Sciatic nerve (tissue), 2 donors: ENCODE data around the gene SPG7. TPM values are rescaled to one million over a fixed set of nuclear protein-coding genes. Genes with fewer than 3 reads are reported as not detected.

Source experiments
- ATAC-seq: fragments of 200-7000 bp; cut with Tn5 transposase; one replicate; pipeline ENCODE4 v1.9.1; 2020; ENCODE audit warnings: mild to moderate bottlenecking, moderate library complexity
- DNase-seq: peaks from one replicate; pipeline ENCODE4 v3.0.0-alpha.2; 2020; ENCODE audit warnings: low spot score
- intact Hi-C: fragments of 100-400 bp; cut with DNase I; formaldehyde crosslinking; loops from one replicate; pipeline ENCODE4 v1.14.2; 2022
- total RNA-seq: library from RNA; stranded (reverse); fragmentation: NEBNext Ultra II Directional; extraction: Animal tissue kit (Norgen Biotek cat#: 25700); gene quantifications from one replicate; pipeline ENCODE4 v1.2.1, GENCODE V29; 2021
- donor health status: DM: no; HTN: no; CAD: no.
- donor health status: DM: no; HTN: no; CAD: no.

SPG7 gene
- total RNA-seq, 1 donor from 2014 or later: 104 TPM

- ATAC-seq (no peak), DNase-seq (no peak)
- intact Hi-C loops: no loop called here
Measured at GRCh38 chr16:89538286-89538685, 30.1 kb downstream of the SPG7 start.

GRCh38 chr16:89540557-89540956 is 32.4 kb downstream of the SPG7 start:
- DNase-seq: no peak
- ATAC-seq: no peak
- intact Hi-C loops: no loop called here

DNA sequence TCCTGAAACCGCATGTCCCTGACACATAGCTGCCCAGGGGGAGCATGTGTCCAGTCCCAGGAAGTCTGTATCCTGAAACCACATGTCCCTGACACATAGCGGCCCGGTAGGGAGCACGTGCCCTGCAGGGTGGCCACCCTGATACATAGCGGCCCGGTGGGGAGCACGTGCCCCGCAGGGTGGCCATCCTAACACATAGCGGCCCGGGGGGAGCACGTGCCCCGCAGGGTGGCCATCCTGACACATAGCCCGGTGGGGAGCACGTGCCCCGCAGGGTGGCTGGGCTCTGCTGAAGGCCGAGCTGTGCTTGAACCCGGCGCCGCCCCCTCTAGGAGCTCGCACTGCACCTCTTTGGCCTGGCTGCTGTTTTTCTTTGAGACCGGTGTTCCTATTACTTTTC is 33.6 kb downstream of the SPG7 start:
- intact Hi-C loops: no loop called here
- no peak for DNase-seq
- ATAC-seq: no peak

GRCh38 chr16:89544113-89544512 is 35.9 kb downstream of the SPG7 start:
- no peak for ATAC-seq
- intact Hi-C loops: no loop called here
- no peak for DNase-seq

DNA sequence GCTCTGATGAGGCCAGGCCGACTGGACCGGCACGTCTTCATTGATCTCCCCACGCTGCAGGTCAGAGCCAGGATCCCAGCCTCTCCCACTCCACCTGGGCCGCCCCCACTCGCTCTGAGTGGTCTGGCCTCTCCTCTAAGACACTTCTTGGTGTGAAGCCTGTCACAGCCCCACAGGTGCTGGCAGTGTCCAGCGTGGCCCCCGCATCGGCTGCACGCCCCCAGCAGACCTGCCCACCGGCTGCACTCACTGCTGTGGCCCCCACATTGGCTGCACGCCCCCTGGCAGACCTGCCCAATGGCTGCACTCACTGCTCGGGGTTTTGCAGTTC is 36.5 kb downstream of the SPG7 start:
- DNase-seq (no peak), ATAC-seq (no peak)
- intact Hi-C loops: no loop called here

DNA sequence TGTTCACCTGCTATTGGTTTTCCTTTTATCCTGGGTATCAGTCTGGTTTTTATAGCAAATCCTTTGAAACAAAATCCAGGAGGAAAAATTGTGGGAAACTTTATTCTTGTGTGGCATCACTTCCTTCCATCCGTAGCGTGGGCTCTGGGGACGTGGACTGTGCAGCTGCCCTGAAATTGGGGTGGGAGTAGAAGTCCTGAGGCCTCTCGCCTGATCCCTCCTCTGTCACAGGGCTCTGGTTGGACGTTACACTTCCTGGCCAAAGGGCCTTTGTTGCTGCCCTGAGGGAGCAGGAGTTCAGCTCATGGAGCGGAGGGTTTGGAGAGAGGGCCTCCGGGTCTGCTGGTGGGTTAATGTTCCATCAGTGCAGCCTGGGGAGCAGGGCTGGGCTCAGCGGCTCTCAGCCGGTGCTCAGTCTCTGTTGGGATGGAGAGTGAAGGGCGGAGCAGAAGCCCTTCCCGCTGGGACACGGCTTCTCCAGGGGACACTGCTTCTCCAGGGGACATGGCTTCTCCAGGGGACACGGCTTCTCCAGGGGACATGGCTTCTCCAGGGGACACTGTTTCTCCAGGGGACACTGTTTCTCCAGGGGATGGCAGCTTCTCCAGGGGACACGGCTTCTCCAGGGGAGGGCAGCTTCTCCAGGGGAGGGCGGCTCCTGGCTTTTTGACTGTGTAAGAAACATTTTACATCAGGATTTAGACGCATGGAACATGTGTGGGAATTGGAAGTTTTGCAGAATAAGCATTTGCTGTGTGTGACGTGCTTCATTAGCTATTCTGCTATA is 37.0 kb downstream of the SPG7 start:
- ATAC-seq (no peak), DNase-seq (no peak)
- intact Hi-C loops: no loop called here

DNA sequence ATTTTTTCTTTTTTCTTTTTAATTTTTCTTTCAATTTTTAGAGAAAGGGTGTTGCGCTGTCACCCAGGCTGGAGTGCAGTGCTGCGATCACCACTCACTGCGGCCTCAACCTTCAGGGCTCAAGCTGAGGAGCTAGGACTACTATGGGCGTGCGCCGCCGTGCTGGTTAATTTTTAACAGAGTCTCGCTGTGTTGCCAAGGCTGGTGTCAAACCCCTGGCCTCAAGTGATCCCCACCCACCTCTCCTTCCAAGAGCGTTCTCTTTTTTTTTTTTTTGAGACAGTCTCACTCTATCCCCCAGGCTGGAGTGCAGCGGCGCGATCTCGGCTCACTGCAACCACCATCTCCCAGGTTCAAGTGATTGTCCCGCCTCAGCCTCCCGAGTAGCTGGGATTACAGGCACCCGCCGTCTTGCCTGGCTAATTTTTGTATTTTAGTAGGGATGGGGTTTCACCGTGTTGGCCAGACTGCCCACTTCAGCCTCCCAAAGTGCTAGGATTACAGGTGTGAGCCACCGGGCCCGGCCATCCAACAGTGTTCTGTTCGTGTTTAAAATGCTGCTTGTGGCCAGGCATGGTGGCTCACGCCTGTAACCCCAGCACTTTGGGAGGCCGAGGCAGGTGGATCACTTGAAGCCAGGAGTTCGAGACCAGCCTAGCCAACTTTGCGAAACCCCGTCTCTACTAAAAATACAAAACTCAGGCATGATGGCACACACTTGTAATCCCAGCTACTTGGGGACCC is 37.8 kb downstream of the SPG7 start:
- DNase-seq (no peak), ATAC-seq (no peak)
- intact Hi-C loops: no loop called here

DNA sequence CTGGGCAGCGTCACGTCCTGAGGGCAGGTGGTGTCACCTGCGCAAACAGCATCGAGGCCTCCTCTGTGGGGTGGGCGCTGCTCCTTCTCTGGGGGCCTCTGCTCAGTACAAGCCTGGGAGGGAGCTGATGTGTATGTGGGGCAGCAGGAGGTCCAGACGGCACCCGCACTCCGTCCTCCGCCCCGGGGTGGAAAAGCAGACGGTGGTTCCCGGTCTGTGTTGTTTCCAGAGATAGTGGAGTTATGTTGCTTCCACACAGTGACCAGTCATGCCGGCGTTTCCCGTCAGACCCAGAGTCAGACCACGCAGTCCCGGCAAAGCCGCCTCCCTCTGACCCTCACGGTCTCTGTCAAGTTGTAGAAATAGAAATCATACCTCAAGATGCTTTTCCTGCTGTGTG is 38.6 kb downstream of the SPG7 start:
- ATAC-seq: no peak
- DNase-seq: no peak
- intact Hi-C loops: no loop called here

GRCh38 chr16:89547291-89547690 is 39.1 kb downstream of the SPG7 start:
- DNase-seq (no peak), ATAC-seq (no peak)
- intact Hi-C loops: no loop called here

- DNase-seq (no peak), ATAC-seq (no peak)
- intact Hi-C loops: no loop called here
Measured at GRCh38 chr16:89547860-89548259, 39.7 kb downstream of the SPG7 start.

DNA sequence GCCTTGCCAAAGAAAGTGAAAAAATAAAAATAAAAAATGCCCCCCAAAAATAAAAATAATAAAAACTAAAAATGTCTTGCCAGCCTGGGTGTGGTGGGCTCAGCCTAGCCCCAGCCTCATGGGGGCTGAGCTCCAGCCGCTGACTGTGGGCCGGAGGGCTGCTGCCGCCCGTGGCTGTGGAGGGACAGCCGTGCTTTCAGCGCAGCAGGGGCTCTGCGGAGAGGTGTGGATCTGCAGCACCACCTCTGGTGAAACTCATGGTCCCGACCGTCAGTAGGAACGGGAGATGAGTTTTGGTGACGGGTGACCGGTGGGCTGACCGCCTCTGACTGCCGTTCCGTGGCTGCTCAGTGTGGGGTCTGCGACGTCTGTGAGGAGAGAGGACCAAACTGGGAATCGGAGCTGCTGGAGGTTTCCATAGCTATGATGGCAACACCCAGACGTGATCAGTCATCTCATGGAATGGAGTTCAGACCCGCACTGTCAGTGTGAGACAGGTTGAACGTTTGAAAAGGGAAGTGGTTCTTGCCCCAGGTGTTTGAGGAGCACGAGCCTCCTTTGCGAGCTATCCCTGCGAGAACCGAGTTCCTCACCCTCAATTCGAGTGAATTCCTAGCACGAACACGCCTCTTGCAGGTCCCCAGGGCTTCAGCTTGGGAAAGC is 40.3 kb downstream of the SPG7 start:
- intact Hi-C loops: no loop called here
- ATAC-seq: no peak

DNA sequence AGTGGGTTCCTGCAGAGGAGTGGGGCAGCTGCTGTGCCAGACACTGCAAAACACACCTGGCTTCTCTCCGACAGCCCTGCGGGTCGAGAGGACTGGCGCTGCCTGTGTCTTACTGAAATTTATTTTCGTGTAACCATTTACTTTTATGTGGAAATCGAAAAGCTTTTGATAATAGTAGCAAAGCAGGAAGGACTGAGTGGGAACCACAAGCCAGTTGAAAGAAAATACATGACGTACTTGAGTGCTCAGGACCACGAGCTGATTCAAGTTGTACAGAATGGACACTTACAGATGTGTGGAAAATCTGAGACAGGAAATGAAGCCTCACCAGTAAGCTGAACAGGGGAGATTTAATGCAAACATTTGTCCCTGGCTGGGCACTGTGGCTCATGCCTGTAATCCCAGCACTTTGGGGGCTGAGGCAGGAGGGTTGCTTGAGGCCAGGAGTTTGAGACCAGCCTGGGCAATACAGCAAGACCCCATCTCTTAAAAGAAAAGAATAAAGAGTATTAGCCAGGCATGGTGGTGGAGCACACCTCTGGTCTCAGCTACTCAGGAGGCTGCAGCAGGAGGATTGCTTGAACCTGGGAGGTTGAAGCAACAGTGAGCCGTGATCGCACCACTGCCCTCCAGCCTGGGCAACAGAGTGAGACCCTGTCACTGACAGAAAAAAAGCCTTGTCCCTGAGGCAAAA is 41.0 kb downstream of the SPG7 start:
- DNase-seq: no peak
- no peak for ATAC-seq
- intact Hi-C loops: no loop called here

More for the DNA sequence above, 40.3 kb downstream of the SPG7 start:
- no peak for DNase-seq

- intact Hi-C loops: no loop called here
- DNase-seq: no peak
- ATAC-seq: no peak
Measured at GRCh38 chr16:89550421-89551007, 42.3 kb downstream of the SPG7 start.

- intact Hi-C loops: no loop called here
- ATAC-seq: no peak
- DNase-seq: no peak
Measured at GRCh38 chr16:89552329-89552728, 44.1 kb downstream of the SPG7 start.

GRCh38 chr16:89552913-89553312 is 44.7 kb downstream of the SPG7 start:
- no peak for DNase-seq
- intact Hi-C loops: no loop called here
- no peak for ATAC-seq

- intact Hi-C loops: no loop called here
- no peak for DNase-seq
Measured at GRCh38 chr16:89553733-89554132, 45.5 kb downstream of the SPG7 start.

GRCh38 chr16:89554343-89554742 is 46.1 kb downstream of the SPG7 start:
- intact Hi-C loops: no loop called here
- ATAC-seq: no peak
- DNase-seq: no peak

More at GRCh38 chr16:89553733-89554132, 45.5 kb downstream of the SPG7 start:
- ATAC-seq: no peak

DNA sequence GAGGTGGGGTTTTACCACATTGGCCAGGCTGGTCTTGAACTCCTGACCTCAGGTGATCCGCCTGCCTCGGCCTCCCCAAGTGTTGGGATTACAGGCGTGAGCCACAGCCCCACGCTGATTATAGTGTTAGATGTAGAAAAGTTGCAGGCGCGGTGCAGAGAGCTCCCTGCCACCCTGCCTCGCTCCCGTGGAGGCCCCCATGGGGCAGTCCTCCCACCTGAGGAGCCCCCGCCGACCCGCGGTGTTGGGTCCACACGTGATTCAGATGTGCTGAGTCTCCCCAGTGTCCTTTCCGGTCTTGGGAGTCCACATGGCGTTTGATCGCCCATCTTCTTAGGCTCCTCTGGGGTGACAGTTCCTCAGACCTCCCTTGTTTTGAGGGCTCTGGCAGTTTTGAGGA is 47.1 kb downstream of the SPG7 start:
- intact Hi-C loops: loop anchor here (5.0 kb wide), 1 partner anchor 218 kb away; no protein-coding TSS in a partner anchor
- no peak for DNase-seq

DNA sequence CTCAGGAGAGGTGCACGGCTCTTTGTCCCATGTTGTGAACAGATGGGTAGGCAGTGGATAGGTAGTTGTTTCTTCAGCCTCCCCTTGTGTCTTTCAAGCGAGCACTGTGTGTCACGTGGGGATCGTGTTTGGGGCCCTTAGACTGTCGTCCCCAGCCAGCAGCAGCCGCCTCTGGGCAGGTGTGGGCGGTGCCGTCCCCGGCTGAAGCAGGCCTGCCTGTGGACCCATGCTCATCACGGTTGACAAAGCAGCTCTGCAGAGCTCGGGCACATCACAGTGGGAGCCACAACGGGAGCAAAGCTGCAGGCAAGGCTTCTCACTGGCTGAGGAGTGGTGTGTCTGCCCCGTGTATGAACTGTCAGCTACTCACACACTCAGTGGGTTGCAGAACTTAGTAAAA is 47.6 kb downstream of the SPG7 start:
- intact Hi-C loops: loop anchor here (5.0 kb wide), 1 partner anchor 218 kb away; no protein-coding TSS in a partner anchor
- ATAC-seq: no peak
- no peak for DNase-seq

More for the DNA sequence above, 47.1 kb downstream of the SPG7 start:
- ATAC-seq: no peak
